SKM-1 (cell line): Measurements from ENCODE around the gene OR12D1.

Experiments
- DNase-seq: peaks from one replicate; lab custom pipeline; 2025; ENCODE audit not compliant: unreplicated experiment; lab: John Stamatoyannopoulos, UW

Gene OR12D1

GRCh38 chr6:29465279-29465678, 50.6 kb downstream of the OR12D1 start:
- DNase-seq, result no peak

DNA sequence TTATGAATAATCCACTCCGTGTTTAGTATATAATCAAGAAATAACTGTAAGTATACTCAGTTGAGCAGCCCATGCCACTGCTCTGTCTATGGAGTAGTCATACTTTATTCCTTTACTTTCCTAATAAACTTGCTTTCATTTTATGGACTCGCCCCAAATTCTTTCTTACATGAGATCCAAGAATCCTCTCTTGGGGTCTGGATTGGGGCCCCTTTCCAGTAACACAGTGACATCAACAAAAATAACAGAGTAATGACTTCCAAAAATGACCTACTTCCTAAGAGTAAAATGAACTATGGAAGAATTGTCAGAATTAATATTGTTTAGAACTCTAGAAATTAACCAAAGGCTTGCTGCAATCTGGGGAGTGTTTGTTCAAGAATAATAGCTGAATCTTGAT, 51.1 kb downstream of the OR12D1 start:
- DNase-seq, result no peak

GRCh38 chr6:29466241-29466640, 51.5 kb downstream of the OR12D1 start:
- DNase-seq, result no peak
